Measurements from ENCODE around the gene ECHDC3. TPM values are rescaled to one million over a fixed set of nuclear protein-coding genes. Genes with fewer than 3 reads are reported as not detected.
A peak's percentile ranks its signal among the peaks of the same experiment; 100 is the strongest.

The ECHDC3 gene
- total RNA-seq = 1 to 10 TPM; 4.2 to 4.3 TPM

GRCh38 chr10:11742009-11742778 lies at the start of gene ECHDC3:
ECHDC3 (plus strand) TSS chr10:11742382; CDS start chr10:11742577, 195 bp downstream.
- Mint-ChIP-seq H3K9me3 (no peaks in the 10 kb centered on the region), H3K36me3 (ENCODE audit: insufficient read depth in 2 of 2) (peaks cover 2 to 11% of the 10 kb centered on the region in 2 donors), H3K4me3 (peak within 1 kb of the TSS; percentile 68 to 76), H3K27ac (no peak within 1 kb of the TSS), H3K4me1 (ENCODE audit: low read depth) (peaks cover 7% of the 10 kb centered on the region), H3K27me3 (ENCODE audit: low read depth) (peaks cover 43% of the 10 kb centered on the region)
- peak; percentile 95 to 97 for ATAC-seq (replicated peaks in 1 of 2)
- peak; percentile 60 to 70 for DNase-seq

- no peak overlapping the region for H3K27ac Mint-ChIP-seq
- peaks cover 16% of the 10 kb centered on the region for H3K27me3 Mint-ChIP-seq (ENCODE audit: low read depth)
- no peaks in the 10 kb centered on the region for H3K4me1 Mint-ChIP-seq (ENCODE audit: low read depth)
- no peaks in the 10 kb centered on the region for H3K9me3 Mint-ChIP-seq
- no peak for ATAC-seq (replicated peaks in 1 of 2)
- H3K4me3 Mint-ChIP-seq = no peak overlapping the region
- no peaks in the 10 kb centered on the region for H3K36me3 Mint-ChIP-seq (ENCODE audit: insufficient read depth in 2 of 2)
- no peak for DNase-seq
These were observed 48.8 kb upstream of the ECHDC3 start for GRCh38 chr10:11693376-11693775.

- Mint-ChIP-seq H3K36me3 (ENCODE audit: insufficient read depth in 2 of 2) (no peaks in the 10 kb centered on the region), H3K9me3 (no peaks in the 10 kb centered on the region), H3K4me3 (no peak overlapping the region), H3K4me1 (ENCODE audit: low read depth) (no peaks in the 10 kb centered on the region), H3K27ac (no peak overlapping the region), H3K27me3 (ENCODE audit: low read depth) (peaks cover 21% of the 10 kb centered on the region)
- ATAC-seq (replicated peaks in 1 of 2) (no peak), DNase-seq (no peak)
These were observed 46.4 kb upstream of the ECHDC3 start for GRCh38 chr10:11695779-11696178.

- no peak for ATAC-seq (replicated peaks in 1 of 2)
- H3K27ac Mint-ChIP-seq = no peak overlapping the region
- peaks cover 28% of the 10 kb centered on the region for H3K27me3 Mint-ChIP-seq (ENCODE audit: low read depth)
- H3K4me1 Mint-ChIP-seq (ENCODE audit: low read depth) = no peaks in the 10 kb centered on the region
- H3K4me3 Mint-ChIP-seq = no peak overlapping the region
- DNase-seq = peak; percentile 15 to 17
- no peaks in the 10 kb centered on the region for H3K9me3 Mint-ChIP-seq
- no peaks in the 10 kb centered on the region for H3K36me3 Mint-ChIP-seq (ENCODE audit: insufficient read depth in 2 of 2)
These were observed 44.3 kb upstream of the ECHDC3 start for GRCh38 chr10:11697718-11698527.

GRCh38 chr10:11698691-11699549 lies 43.3 kb upstream of the ECHDC3 start:
- Mint-ChIP-seq H3K4me1 (ENCODE audit: low read depth) (no peaks in the 10 kb centered on the region), H3K27ac (no peak overlapping the region), H3K4me3 (no peak overlapping the region), H3K9me3 (no peaks in the 10 kb centered on the region), H3K36me3 (ENCODE audit: insufficient read depth in 2 of 2) (no peaks in the 10 kb centered on the region), H3K27me3 (ENCODE audit: low read depth) (peaks cover 31% of the 10 kb centered on the region)
- ATAC-seq (replicated peaks in 1 of 2) = no peak
- DNase-seq = no peak

- no peak overlapping the region for H3K4me3 Mint-ChIP-seq
- no peak overlapping the region for H3K27ac Mint-ChIP-seq
- DNase-seq (no peak), ATAC-seq (replicated peaks in 1 of 2) (no peak)
- H3K4me1 Mint-ChIP-seq (ENCODE audit: low read depth) = no peaks in the 10 kb centered on the region
- no peaks in the 10 kb centered on the region for H3K36me3 Mint-ChIP-seq (ENCODE audit: insufficient read depth in 2 of 2)
- peaks cover 38% of the 10 kb centered on the region for H3K27me3 Mint-ChIP-seq (ENCODE audit: low read depth)
- H3K9me3 Mint-ChIP-seq = no peaks in the 10 kb centered on the region
These were observed 42.6 kb upstream of the ECHDC3 start for GRCh38 chr10:11699550-11700097.

GRCh38 chr10:11700539-11700938 lies 41.6 kb upstream of the ECHDC3 start:
- Mint-ChIP-seq H3K9me3 (no peaks in the 10 kb centered on the region), H3K27me3 (ENCODE audit: low read depth) (peaks cover 46% of the 10 kb centered on the region), H3K4me1 (ENCODE audit: low read depth) (no peaks in the 10 kb centered on the region), H3K4me3 (no peak overlapping the region), H3K27ac (no peak overlapping the region), H3K36me3 (ENCODE audit: insufficient read depth in 2 of 2) (no peaks in the 10 kb centered on the region)
- no peak for DNase-seq
- no peak for ATAC-seq (replicated peaks in 1 of 2)

GRCh38 chr10:11701451-11702095 lies 40.6 kb upstream of the ECHDC3 start:
- Mint-ChIP-seq H3K4me3 (no peak overlapping the region), H3K9me3 (peaks cover 0 to 1% of the 10 kb centered on the region in 2 donors), H3K36me3 (ENCODE audit: insufficient read depth in 2 of 2) (peaks cover 2% of the 10 kb centered on the region in 2 donors), H3K27ac (no peak overlapping the region), H3K27me3 (ENCODE audit: low read depth) (peaks cover 49% of the 10 kb centered on the region), H3K4me1 (ENCODE audit: low read depth) (no peaks in the 10 kb centered on the region)
- ATAC-seq (replicated peaks in 1 of 2) (no peak), DNase-seq (no peak)

- Mint-ChIP-seq H3K27ac (no peak overlapping the region), H3K36me3 (ENCODE audit: insufficient read depth in 2 of 2) (peaks cover 2% of the 10 kb centered on the region in 2 donors), H3K4me1 (ENCODE audit: low read depth) (no peaks in the 10 kb centered on the region), H3K9me3 (peaks cover 0 to 1% of the 10 kb centered on the region in 2 donors), H3K4me3 (no peak overlapping the region), H3K27me3 (ENCODE audit: low read depth) (peaks cover 50% of the 10 kb centered on the region)
- DNase-seq = no peak
- no peak for ATAC-seq (replicated peaks in 1 of 2)
These were observed 39.9 kb upstream of the ECHDC3 start for GRCh38 chr10:11702264-11702663.

GRCh38 chr10:11704092-11704491 lies 38.1 kb upstream of the ECHDC3 start:
- no peak overlapping the region for H3K4me3 Mint-ChIP-seq
- ATAC-seq (replicated peaks in 1 of 2) = no peak
- H3K36me3 Mint-ChIP-seq (ENCODE audit: insufficient read depth in 2 of 2) = peaks cover 2% of the 10 kb centered on the region in 2 donors
- no peak for DNase-seq
- H3K27ac Mint-ChIP-seq = no peak overlapping the region
- H3K27me3 Mint-ChIP-seq (ENCODE audit: low read depth) = peaks cover 63% of the 10 kb centered on the region
- H3K9me3 Mint-ChIP-seq = peaks cover 0 to 1% of the 10 kb centered on the region in 2 donors
- no peaks in the 10 kb centered on the region for H3K4me1 Mint-ChIP-seq (ENCODE audit: low read depth)

GRCh38 chr10:11705722-11706121 lies 36.5 kb upstream of the ECHDC3 start:
- Mint-ChIP-seq H3K4me1 (ENCODE audit: low read depth) (peaks cover 12% of the 10 kb centered on the region), H3K9me3 (peaks cover 0 to 1% of the 10 kb centered on the region in 2 donors), H3K4me3 (no peak overlapping the region), H3K27ac (no peak overlapping the region), H3K27me3 (ENCODE audit: low read depth) (peaks cover 65% of the 10 kb centered on the region), H3K36me3 (ENCODE audit: insufficient read depth in 2 of 2) (peaks cover 2% of the 10 kb centered on the region in 2 donors)
- DNase-seq (no peak), ATAC-seq (replicated peaks in 1 of 2) (no peak)

- Mint-ChIP-seq H3K27ac (no peak overlapping the region), H3K9me3 (peaks cover 0 to 1% of the 10 kb centered on the region in 2 donors), H3K4me1 (ENCODE audit: low read depth) (peaks cover 23% of the 10 kb centered on the region), H3K36me3 (ENCODE audit: insufficient read depth in 2 of 2) (peaks cover 2% of the 10 kb centered on the region in 2 donors), H3K27me3 (ENCODE audit: low read depth) (peaks cover 70% of the 10 kb centered on the region), H3K4me3 (no peak overlapping the region)
- no peak for ATAC-seq (replicated peaks in 1 of 2)
- no peak for DNase-seq
These were observed 35.2 kb upstream of the ECHDC3 start for GRCh38 chr10:11706895-11707567.

Data from activated T-cell treated with anti-CD3 and anti-CD28 coated beads, Interleukin-2, amount 50 U/mL, for 72 hours (primary cell).